H1 (cell line): Measurements from ENCODE around the gene NLK. TPM values are rescaled to one million over a fixed set of nuclear protein-coding genes. Genes with fewer than 3 reads are reported as not detected.

Experiments
- CTCF ChIA-PET: fragments of 300-600 bp; sonication (Branson Sonifier 250); formaldehyde crosslinking; loops from one replicate; lab custom pipeline; 2021; ENCODE audit not compliant: partially characterized antibody; lab: Charles Lee
- POLR2A ChIA-PET: fragments of 300-600 bp; sonication (Branson Sonifier 250); formaldehyde crosslinking; loops from one replicate; lab custom pipeline; 2021; ENCODE audit warnings: inconsistent platforms; ENCODE audit not compliant: partially characterized antibody; lab: Charles Lee
- DNase-seq, 2 experiments: peaks; one replicate each; pipeline versions ENCODE4 v3.0.0 to v3.0.0-alpha.2; 2010 to 2022; ENCODE audit warnings: low spot score in 2 of 2, low read depth in 1 of 2, mixed read lengths in 1 of 2
- FAIRE-seq: peaks from 2 replicates; lab custom pipeline; 2011; peaks lifted over from hg19 to GRCh38; lab: Jason Lieb, UNC
- H2AFZ ChIP-seq: 2 replicates; pipeline ENCODE4 v1.8.1; 2012; ENCODE audit warnings: low read length, inconsistent platforms
- H2AK5ac ChIP-seq: 2 replicates; pipeline ENCODE4 v1.6.1; 2013; ENCODE audit warnings: low read depth, low read length
- H2BK120ac ChIP-seq: replicated peaks from 2 replicates; pipeline ENCODE3; 2013; ENCODE audit warnings: low read depth, low read length, inconsistent platforms
- H2BK12ac ChIP-seq: 2 replicates; pipeline ENCODE4 v1.6.1; 2013; ENCODE audit warnings: low read depth, low read length
- H2BK15ac ChIP-seq: 2 replicates; pipeline ENCODE4 v1.6.1; 2013; ENCODE audit warnings: low read length
- H2BK20ac ChIP-seq: 2 replicates; pipeline ENCODE4 v1.6.1; 2013; ENCODE audit warnings: low read length
- H2BK5ac ChIP-seq: 2 replicates; pipeline ENCODE4 v1.6.1; 2013; ENCODE audit warnings: low read depth, low read length
- H3K14ac ChIP-seq: 2 replicates; pipeline ENCODE4 v1.6.1; 2013; ENCODE audit warnings: inconsistent platforms; ENCODE audit not compliant: insufficient read length
- H3K18ac ChIP-seq: 2 replicates; pipeline ENCODE4 v1.6.1; 2013; ENCODE audit warnings: low read length; ENCODE audit errors: extremely low read depth
- H3K23ac ChIP-seq: 2 replicates; pipeline ENCODE4 v1.6.1; 2013; ENCODE audit warnings: inconsistent platforms; ENCODE audit not compliant: insufficient read length
- H3K23me2 ChIP-seq: 2 replicates; pipeline ENCODE4 v1.6.1; 2013; ENCODE audit warnings: low read depth, low read length
- H3K27ac ChIP-seq: 2 replicates; pipeline ENCODE4 v1.6.1; 2011; ENCODE audit warnings: low read depth, low read length, inconsistent platforms
- H3K27me3 ChIP-seq, 4 experiments: replicated peaks in 1 of 4; 1 replicate in 1 of 4; 2 replicates in 3 of 4; pipeline versions ENCODE4 v1.6.1 to v1.8.1; 2011 to 2013; ENCODE audit warnings: low read length in 3 of 4, mild to moderate bottlenecking in 3 of 4, inconsistent platforms in 2 of 4, mixed read lengths in 2 of 4, moderate library complexity in 1 of 4; ENCODE audit not compliant: control insufficient read depth in 3 of 4, insufficient read depth in 3 of 4; ENCODE audit errors: extremely low read depth in 1 of 4
- H3K36me3 ChIP-seq, 4 experiments: 2 replicates each; pipeline versions ENCODE4 v1.6.1 to v1.8.1; 2011 to 2013; ENCODE audit warnings: mild to moderate bottlenecking in 4 of 4, low read length in 3 of 4, moderate library complexity in 2 of 4, control low read depth in 1 of 4, inconsistent platforms in 1 of 4; ENCODE audit not compliant: insufficient read depth in 4 of 4, control insufficient read depth in 2 of 4
- H3K4ac ChIP-seq: replicated peaks from 2 replicates; pipeline ENCODE3; 2013; ENCODE audit warnings: low read length, low read depth, mixed read lengths, inconsistent platforms; ENCODE audit not compliant: insufficient read length
- H3K4me1 ChIP-seq, 4 experiments: replicated peaks in 1 of 4; 1 replicate in 1 of 4; 2 replicates in 3 of 4; pipeline versions ENCODE4 v1.6.1 to v1.8.1; 2011 to 2013; ENCODE audit warnings: low read length in 3 of 4, inconsistent platforms in 2 of 4, mixed read lengths in 1 of 4; ENCODE audit not compliant: insufficient read depth in 4 of 4, control insufficient read depth in 3 of 4
- H3K4me2 ChIP-seq, 2 experiments: 2 replicates each; pipeline versions ENCODE4 v1.6.1 to v1.8.1; 2011 to 2013; ENCODE audit warnings: low read depth in 2 of 2, low read length in 2 of 2, control low read depth in 1 of 2, inconsistent platforms in 1 of 2, mild to moderate bottlenecking in 1 of 2; ENCODE audit not compliant: insufficient read depth in 1 of 2
- H3K4me3 ChIP-seq, 4 experiments: fragments of 200-600, 300-600 bp in 1 of 4; sonication (generic), shearing (Covaris generic), sonication (Bioruptor Twin) in 1 of 4; 2 replicates each; pipeline versions ENCODE4 v1.5.1 to v1.8.1; 2011 to 2016; ENCODE audit warnings: low read length in 4 of 4, low read depth in 3 of 4, control low read depth in 2 of 4, inconsistent platforms in 2 of 4, mild to moderate bottlenecking in 2 of 4, mixed read lengths in 1 of 4, moderate library complexity in 1 of 4; ENCODE audit not compliant: insufficient read depth in 2 of 4; ENCODE audit errors: extremely low read depth in 1 of 4
- H3K56ac ChIP-seq: replicated peaks from 2 replicates; pipeline ENCODE3; 2013; ENCODE audit warnings: low read depth, mild to moderate bottlenecking, mixed read lengths, low read length, inconsistent platforms; ENCODE audit not compliant: insufficient read length
- H3K79me1 ChIP-seq: 2 replicates; pipeline ENCODE4 v1.6.1; 2013; ENCODE audit warnings: low read depth, low read length, control low read depth
- H3K79me2 ChIP-seq, 2 experiments: 2 replicates each; pipeline versions ENCODE4 v1.6.1 to v1.8.1; 2012 to 2013; ENCODE audit warnings: low read length in 2 of 2, mild to moderate bottlenecking in 2 of 2, inconsistent platforms in 1 of 2; ENCODE audit not compliant: insufficient read depth in 2 of 2, control insufficient read depth in 1 of 2
- H3K9ac ChIP-seq, 4 experiments: replicated peaks in 1 of 4; 1 replicate in 1 of 4; 2 replicates in 3 of 4; pipeline versions ENCODE4 v1.6.1 to v1.8.1; 2011 to 2013; ENCODE audit warnings: low read depth in 3 of 4, low read length in 3 of 4, control low read depth in 2 of 4, mild to moderate bottlenecking in 2 of 4, moderate library complexity in 2 of 4, inconsistent platforms in 1 of 4; ENCODE audit errors: extremely low read depth in 1 of 4
- H3K9me3 ChIP-seq, 2 experiments: 2 replicates each; pipeline versions ENCODE4 v1.6.1 to v1.8.1; 2012 to 2013; ENCODE audit warnings: mild to moderate bottlenecking in 2 of 2, moderate library complexity in 2 of 2, control low read depth in 1 of 2, inconsistent platforms in 1 of 2, low read depth in 1 of 2, low read length in 1 of 2, mixed read lengths in 1 of 2; ENCODE audit not compliant: insufficient read depth in 2 of 2
- H4K20me1 ChIP-seq, 2 experiments: replicated peaks in 1 of 2; 2 replicates each; pipeline versions ENCODE3 to v1.8.1; 2011 to 2013; ENCODE audit warnings: inconsistent platforms in 2 of 2, low read length in 2 of 2, mild to moderate bottlenecking in 1 of 2; ENCODE audit not compliant: insufficient read depth in 2 of 2, control insufficient read depth in 1 of 2
- H4K5ac ChIP-seq: 2 replicates; pipeline ENCODE4 v1.6.1; 2013; ENCODE audit warnings: low read length, low read depth, mixed read lengths, inconsistent platforms; ENCODE audit not compliant: insufficient read length
- H4K8ac ChIP-seq: 2 replicates; pipeline ENCODE4 v1.8.0; 2013; ENCODE audit warnings: mild to moderate bottlenecking, moderate library complexity, low read length, inconsistent platforms; ENCODE audit not compliant: insufficient read depth; ENCODE audit errors: extremely low read depth
- H4K91ac ChIP-seq: replicated peaks from 2 replicates; pipeline ENCODE3; 2013; ENCODE audit warnings: low read length, mixed read lengths, inconsistent platforms; ENCODE audit not compliant: insufficient read length
- ASH2L ChIP-seq: fragments of 200-600, 300-600 bp; sonication (generic); IDR thresholded peaks from one replicate; pipeline ENCODE4 v1.7.1; 2017; ENCODE audit warnings: low read length
- EZH2 ChIP-seq: fragments of 200-600 bp; sonication (generic); IDR thresholded peaks from 2 replicates; pipeline ENCODE4 v1.7.1; 2012; ENCODE audit warnings: low read depth, mild to moderate bottlenecking, moderate library complexity, low read length, inconsistent platforms; ENCODE audit not compliant: severe bottlenecking
- RNF2 ChIP-seq: fragments of 200-900, 300-1000 bp; sonication (generic); IDR thresholded peaks from 2 replicates; pipeline ENCODE4 v1.7.1; 2016; ENCODE audit warnings: borderline replicate concordance, low read depth, mild to moderate bottlenecking, antibody characterized with exemption, low read length; ENCODE audit not compliant: poor library complexity, severe bottlenecking; ENCODE audit errors: missing control alignments
- RXRA ChIP-seq: IDR thresholded peaks from 2 replicates; pipeline ENCODE4 v1.6.1; 2011; ENCODE audit warnings: low read depth, mild to moderate bottlenecking, low read length, moderate library complexity; ENCODE audit not compliant: insufficient read depth
- TAF7 ChIP-seq: optimal IDR thresholded peaks from 2 replicates; pipeline ENCODE3; 2011; ENCODE audit warnings: low read depth, mild to moderate bottlenecking, inconsistent platforms, low read length, moderate library complexity, borderline replicate concordance
- WGBS, 2 experiments: shearing (Covaris generic) in 1 of 2; methylation state at CpG; one replicate each; pipeline versions ENCODE4 v1.1.6 to v1.1.7; 2013 to 2015; ENCODE audit warnings: low lambda C conversion rate in 2 of 2, mixed read lengths in 2 of 2, inconsistent platforms in 1 of 2, low coverage in 1 of 2, missing lambda C conversion rate in 1 of 2; ENCODE audit not compliant: insufficient replicate concordance in 2 of 2, insufficient coverage in 1 of 2, insufficient read length in 1 of 2; ENCODE audit errors: extremely low coverage in 1 of 2, missing lambda C conversion rate in 1 of 2; 5-methylcytosine and 5-hydroxymethylcytosine counted together
- polyA plus RNA-seq, 7 experiments: library from polyadenylated mRNA; depleted of rRNA in 3 of 7; stranded (reverse) in 5 of 7; unstranded in 2 of 7; fragments of >200 nt in 5 of 7; fragments of 200-250 nt in 2 of 7; gene quantifications; 1 replicate in 5 of 7; 2 replicates in 1 of 7; 4 replicates in 1 of 7; pipeline versions ENCODE4 v1.2.1 to v1.2.3, GENCODE V29; 2011 to 2013; ENCODE audit warnings: missing spikeins in 2 of 7, mixed read lengths in 2 of 7
- total RNA-seq: library from RNA; stranded (reverse); fragmentation: NEBNext Ultra II Directional; extraction: Animal tissue kit (Norgen Biotek cat#: 25700); gene quantifications from 2 replicates; pipeline ENCODE4 v1.2.1, GENCODE V29; 2021
- TF ChIP-seq, protein P1 (sequence below): IDR thresholded peaks from 2 replicates; pipeline ENCODE4 v1.6.1; 2011; ENCODE audit warnings: low read length, improper control_type of control experiment

The NLK gene
- total and polyA plus RNA-seq, 2 of the 8 experiments (the other 6 are each of a cell fraction or from before 2014, with no cell fraction given): 30.8 to 49.9 TPM

DNA sequence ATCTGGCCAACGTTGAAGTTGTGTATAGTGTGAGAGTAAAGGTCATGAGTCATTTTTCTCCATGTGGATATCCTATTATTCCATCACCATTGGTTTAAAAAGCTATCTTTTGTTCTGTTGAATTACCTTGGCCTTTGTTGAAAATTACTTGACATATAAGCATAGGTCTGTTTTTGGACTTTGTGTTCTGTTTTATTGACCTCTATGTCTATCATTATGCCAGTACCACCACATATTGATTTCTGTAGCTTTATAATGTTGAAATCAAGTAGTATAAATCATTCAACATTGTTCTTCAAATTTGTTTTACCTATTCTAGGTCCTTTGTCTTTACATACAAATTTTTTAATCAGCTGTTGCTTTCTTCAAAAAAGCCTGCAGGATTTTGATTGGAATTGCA lies 58.5 kb downstream of the NLK start:
- H3K23me2 ChIP-seq: no peaks in the 10 kb centered on the region
- H4K91ac ChIP-seq: no peak overlapping the region
- ChIA-PET POLR2A (no interaction called here), CTCF (interaction anchor here (1.1 kb wide), 1 partner anchor 132 kb away, joined by 3 read pairs; no protein-coding TSS in a partner anchor)
- H2AFZ ChIP-seq: no peak overlapping the region
- no peak overlapping the region for H3K23ac ChIP-seq
- no peaks in the 10 kb centered on the region for H3K36me3 ChIP-seq
- H3K27ac ChIP-seq: no peak overlapping the region
- H3K14ac ChIP-seq: no peak overlapping the region
- 87% methylated on average over 1 of the region's 1 CpG; no CpG with 5 or more reads in 1 of the 2 experiments for WGBS, 2 experiments
- no peak overlapping the region for H3K4ac ChIP-seq
- no peaks in the 10 kb centered on the region for H3K27me3 ChIP-seq
- H3K79me2 ChIP-seq: peaks cover 0 to 90% of the 10 kb centered on the region in 2 experiments; a peak in 2 of 4 replicates
- no peak overlapping the region for H3K4me3 ChIP-seq
- no peak overlapping the region for H3K18ac ChIP-seq
- H2BK15ac ChIP-seq: no peak overlapping the region
- H3K79me1 ChIP-seq: no peaks in the 10 kb centered on the region; the same call in 1 of the 2 replicates
- H2BK120ac ChIP-seq: no peak overlapping the region
- no peak for FAIRE-seq
- H2AK5ac ChIP-seq: no peak overlapping the region
- no peak for DNase-seq
- no peak overlapping the region for H2BK12ac ChIP-seq
- H4K20me1 ChIP-seq: peaks cover 0 to 3% of the 10 kb centered on the region in 2 experiments
- H4K8ac ChIP-seq: no peak overlapping the region
- H3K56ac ChIP-seq: no peak overlapping the region
- no peak overlapping the region for H3K4me2 ChIP-seq
- H4K5ac ChIP-seq: no peak overlapping the region
- H3K9me3 ChIP-seq: no peaks in the 10 kb centered on the region
- H2BK20ac ChIP-seq: no peak overlapping the region
- no peaks in the 10 kb centered on the region for H3K4me1 ChIP-seq
- H2BK5ac ChIP-seq: no peak overlapping the region
- no peak overlapping the region for H3K9ac ChIP-seq
- TF ChIP-seq RNF2 (no peak), RXRA (no peak), EZH2 (no peak), ASH2L (no peak), TAF7 (no peak)
- TF ChIP-seq, protein P1, sequence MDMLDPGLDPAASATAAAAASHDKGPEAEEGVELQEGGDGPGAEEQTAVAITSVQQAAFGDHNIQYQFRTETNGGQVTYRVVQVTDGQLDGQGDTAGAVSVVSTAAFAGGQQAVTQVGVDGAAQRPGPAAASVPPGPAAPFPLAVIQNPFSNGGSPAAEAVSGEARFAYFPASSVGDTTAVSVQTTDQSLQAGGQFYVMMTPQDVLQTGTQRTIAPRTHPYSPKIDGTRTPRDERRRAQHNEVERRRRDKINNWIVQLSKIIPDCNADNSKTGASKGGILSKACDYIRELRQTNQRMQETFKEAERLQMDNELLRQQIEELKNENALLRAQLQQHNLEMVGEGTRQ: no peak
